H9 (cell line): Measurements from ENCODE around the gene SHB. TPM values are rescaled to one million over a fixed set of nuclear protein-coding genes. Genes with fewer than 3 reads are reported as not detected.

Source experiments
- DNase-seq: peaks from one replicate; pipeline ENCODE4 v3.0.0-alpha.2; 2017
- H2AFZ ChIP-seq: one replicate; pipeline ENCODE4 v1.6.1; 2013; ENCODE audit warnings: mild to moderate bottlenecking, low read length, control low read depth, moderate library complexity
- H2AK5ac ChIP-seq: 2 replicates; pipeline ENCODE4 v1.6.1; 2013; ENCODE audit warnings: low read length, control low read depth, mixed read lengths; ENCODE audit not compliant: insufficient read length
- H2BK120ac ChIP-seq: one replicate; pipeline ENCODE4 v1.6.1; 2013; ENCODE audit warnings: low read depth, mild to moderate bottlenecking, low read length, control low read depth, inconsistent platforms; ENCODE audit not compliant: poor library complexity, severe bottlenecking
- H2BK12ac ChIP-seq: 2 replicates; pipeline ENCODE4 v1.6.1; 2013; ENCODE audit warnings: low read length, control low read depth, mixed read lengths, low read depth; ENCODE audit not compliant: insufficient read length
- H2BK15ac ChIP-seq: 2 replicates; pipeline ENCODE4 v1.6.1; 2013; ENCODE audit warnings: low read depth, low read length, control low read depth
- H2BK20ac ChIP-seq: one replicate; pipeline ENCODE4 v1.6.1; 2013; ENCODE audit warnings: low read depth, mild to moderate bottlenecking, low read length, control low read depth, inconsistent platforms; ENCODE audit not compliant: poor library complexity, severe bottlenecking
- H2BK5ac ChIP-seq: 2 replicates; pipeline ENCODE4 v1.6.1; 2013; ENCODE audit warnings: low read length, control low read depth, mixed read lengths; ENCODE audit not compliant: insufficient read length
- H3K14ac ChIP-seq: 2 replicates; pipeline ENCODE4 v1.6.1; 2013; ENCODE audit warnings: low read length, control low read depth; ENCODE audit not compliant: insufficient read depth
- H3K18ac ChIP-seq: 2 replicates; pipeline ENCODE4 v1.6.1; 2013; ENCODE audit warnings: low read depth, mild to moderate bottlenecking, mixed read lengths, low read length, control low read depth; ENCODE audit not compliant: insufficient read length
- H3K23ac ChIP-seq: 2 replicates; pipeline ENCODE4 v1.6.1; 2013; ENCODE audit warnings: low read length, control low read depth, mixed read lengths, low read depth; ENCODE audit not compliant: insufficient read length
- H3K23me2 ChIP-seq: 2 replicates; pipeline ENCODE4 v1.6.1; 2013; ENCODE audit warnings: low read depth, mild to moderate bottlenecking, mixed read lengths, low read length, control low read depth; ENCODE audit not compliant: insufficient read length, poor library complexity, severe bottlenecking
- H3K27ac ChIP-seq: 2 replicates; pipeline ENCODE4 v1.5.1; 2013; ENCODE audit warnings: low read length, control low read depth, mixed read lengths, low read depth; ENCODE audit not compliant: insufficient read length
- H3K27me3 ChIP-seq: 2 replicates; pipeline ENCODE4 v1.6.1; 2013; ENCODE audit warnings: low read length, control low read depth, inconsistent platforms; ENCODE audit not compliant: insufficient read depth
- H3K4ac ChIP-seq: 2 replicates; pipeline ENCODE4 v1.6.1; 2013; ENCODE audit warnings: low read depth, mild to moderate bottlenecking, control low read depth, inconsistent platforms, low read length, moderate library complexity
- H3K4me1 ChIP-seq: 2 replicates; pipeline ENCODE4 v1.6.1; 2013; ENCODE audit warnings: low read length, control low read depth, inconsistent platforms; ENCODE audit not compliant: insufficient read depth
- H3K4me2 ChIP-seq: 2 replicates; pipeline ENCODE4 v1.6.1; 2013; ENCODE audit warnings: low read length, control low read depth, mixed read lengths; ENCODE audit not compliant: insufficient read length, insufficient read depth
- H3K56ac ChIP-seq: 2 replicates; pipeline ENCODE4 v1.6.1; 2013; ENCODE audit warnings: low read depth, mild to moderate bottlenecking, mixed read lengths, low read length, control low read depth; ENCODE audit not compliant: insufficient read length
- H3K79me1 ChIP-seq: 2 replicates; pipeline ENCODE4 v1.6.1; 2013; ENCODE audit warnings: low read depth, mild to moderate bottlenecking, moderate library complexity, low read length, control low read depth, inconsistent platforms; ENCODE audit not compliant: insufficient read depth, poor library complexity, severe bottlenecking
- H3K79me2 ChIP-seq: 2 replicates; pipeline ENCODE4 v1.6.1; 2013; ENCODE audit warnings: low read length, control low read depth, inconsistent platforms; ENCODE audit not compliant: insufficient read depth
- H3K9ac ChIP-seq: 2 replicates; pipeline ENCODE4 v1.6.1; 2013; ENCODE audit warnings: low read length, control low read depth, mixed read lengths; ENCODE audit not compliant: insufficient read length; ENCODE audit errors: extremely low read depth
- H3K9me3 ChIP-seq: one replicate; pipeline ENCODE4 v1.6.1; 2013; ENCODE audit warnings: low read depth, low read length, inconsistent platforms; ENCODE audit not compliant: control insufficient read depth
- H3T11ph ChIP-seq: one replicate; pipeline ENCODE4 v1.6.1; 2013; ENCODE audit warnings: mild to moderate bottlenecking, low read length, control low read depth, inconsistent platforms
- H4K20me1 ChIP-seq: one replicate; pipeline ENCODE4 v1.6.1; 2013; ENCODE audit not compliant: control insufficient read depth, insufficient read length, insufficient read depth
- H4K5ac ChIP-seq: 2 replicates; pipeline ENCODE4 v1.6.1; 2013; ENCODE audit warnings: low read depth, mild to moderate bottlenecking, mixed read lengths, low read length, control low read depth; ENCODE audit not compliant: insufficient read length
- H4K8ac ChIP-seq: replicated peaks from 2 replicates; pipeline ENCODE4 v1.6.1; 2013; ENCODE audit warnings: low read length, control low read depth, mixed read lengths, low read depth; ENCODE audit not compliant: insufficient read length
- H4K91ac ChIP-seq: 2 replicates; pipeline ENCODE4 v1.6.1; 2013; ENCODE audit warnings: low read depth, mild to moderate bottlenecking, moderate library complexity, mixed read lengths, low read length, control low read depth; ENCODE audit not compliant: insufficient read length
- H3K27ac Mint-ChIP-seq, 3 experiments: 2 replicates in 2 of 3; 3 replicates in 1 of 3; pipeline ENCODE4 v1.8.0; 2020 to 2021; ENCODE audit warnings: mixed read lengths in 3 of 3, mild to moderate bottlenecking in 1 of 3, moderate library complexity in 1 of 3
- H3K27me3 Mint-ChIP-seq: 2 replicates; pipeline ENCODE4 v1.8.0; 2021; ENCODE audit warnings: low read depth, mild to moderate bottlenecking, moderate library complexity, mixed read lengths
- H3K36me3 Mint-ChIP-seq, 3 experiments: 2 replicates in 2 of 3; 3 replicates in 1 of 3; pipeline ENCODE4 v1.8.0; 2020 to 2021; ENCODE audit warnings: low read depth in 3 of 3, mixed read lengths in 3 of 3; ENCODE audit not compliant: insufficient read depth in 1 of 3
- H3K4me1 Mint-ChIP-seq, 2 experiments: 2 replicates each; pipeline ENCODE4 v1.8.0; 2020; ENCODE audit warnings: mixed read lengths in 2 of 2
- H3K4me3 Mint-ChIP-seq, 2 experiments: 2 replicates in 1 of 2; 3 replicates in 1 of 2; pipeline ENCODE4 v1.8.0; 2020 to 2021; ENCODE audit warnings: mild to moderate bottlenecking in 2 of 2, mixed read lengths in 2 of 2, moderate library complexity in 1 of 2
- H3K9me3 Mint-ChIP-seq, 2 experiments: 2 replicates in 1 of 2; 3 replicates in 1 of 2; pipeline ENCODE4 v1.8.0; 2020; ENCODE audit warnings: mild to moderate bottlenecking in 2 of 2, mixed read lengths in 2 of 2, moderate library complexity in 1 of 2
- WGBS: extraction: QIAGEN DNeasy Blood & Tissue Kit; methylation state at CpG from one replicate; pipeline ENCODE4 v1.1.7; 2013; ENCODE audit warnings: missing lambda C conversion rate, low lambda C conversion rate, mixed read lengths; ENCODE audit not compliant: insufficient read length; ENCODE audit errors: extremely low coverage; 5-methylcytosine and 5-hydroxymethylcytosine counted together
- total RNA-seq: library from RNA; stranded (reverse); gene quantifications from 2 replicates; pipeline ENCODE4 v1.2.1, GENCODE V29; 2021
- TF ChIP-seq, protein P1 (sequence below): fragments of 200-600 bp; sonication (generic); conservative IDR thresholded peaks from 3 replicates; pipeline ENCODE4 v1.8.0; 2021; ENCODE audit warnings: antibody characterized with exemption, mild to moderate bottlenecking

Gene SHB
- total RNA-seq, 1 experiment from 2014 or later: 14.6 TPM

DNA sequence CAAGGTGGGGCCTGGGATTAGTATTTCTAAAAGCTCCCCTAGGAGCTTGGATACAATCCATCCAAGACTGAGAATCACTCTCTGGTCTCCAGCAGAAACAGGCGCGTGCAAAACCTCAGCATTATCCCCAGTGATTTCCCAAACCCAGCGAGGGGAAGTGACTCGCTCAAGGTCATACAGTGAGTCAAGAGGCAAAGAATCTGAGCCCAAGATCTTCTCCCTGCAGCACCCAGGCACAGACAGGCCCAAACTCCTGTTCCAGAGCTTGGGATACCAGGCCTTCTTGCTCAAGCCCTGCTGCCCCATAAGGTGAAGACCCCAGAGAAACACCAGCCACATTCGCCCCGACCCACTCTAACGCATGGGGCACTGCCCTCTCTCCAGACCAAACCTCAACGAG lies 33.2 kb downstream of the SHB start:
- Histone ChIP-seq H3K79me2 (no peaks in the 10 kb centered on the region; the same call in 1 of the 2 replicates), H3K4me2 (no peak overlapping the region)

More for the DNA sequence above, 33.2 kb downstream of the SHB start:
- Histone ChIP-seq H4K5ac (no peak overlapping the region), H3K4me1 (no peaks in the 10 kb centered on the region), H3K56ac (no peak overlapping the region), H2AK5ac (no peak overlapping the region), H3K27ac (no peak overlapping the region), H2BK15ac (no peak overlapping the region), H3K23me2 (no peaks in the 10 kb centered on the region), H4K20me1 (no peaks in the 10 kb centered on the region), H3K27me3 (no peaks in the 10 kb centered on the region), H3K9ac (no peak overlapping the region), H3T11ph (no peak overlapping the region), H2BK5ac (no peak overlapping the region), H2BK120ac (no peak overlapping the region), H3K79me1 (no peaks in the 10 kb centered on the region), H2AFZ (no peak overlapping the region), H3K4ac (no peak overlapping the region), H4K91ac (no peak overlapping the region), H3K14ac (0 out of 2 replicates have a peak overlapping the region, but pooled peaks have one; percentile 12), H2BK12ac (no peak overlapping the region), H3K9me3 (no peaks in the 10 kb centered on the region), H4K8ac (no peak overlapping the region), H3K18ac (no peak overlapping the region), H3K23ac (no peak overlapping the region), H2BK20ac (no peak overlapping the region)
- no peak for DNase-seq
- no peaks in the 10 kb centered on the region; the same call in 1 of the 2 replicates for H3K27me3 Mint-ChIP-seq
- peak overlapping the region in 2 of 3 experiments; percentile 4 to 80; a peak in 1 of 7 replicates for H3K27ac Mint-ChIP-seq
- no CpG with 5 or more reads among the region's 8 CpGs for WGBS
- TF ChIP-seq, protein P1, sequence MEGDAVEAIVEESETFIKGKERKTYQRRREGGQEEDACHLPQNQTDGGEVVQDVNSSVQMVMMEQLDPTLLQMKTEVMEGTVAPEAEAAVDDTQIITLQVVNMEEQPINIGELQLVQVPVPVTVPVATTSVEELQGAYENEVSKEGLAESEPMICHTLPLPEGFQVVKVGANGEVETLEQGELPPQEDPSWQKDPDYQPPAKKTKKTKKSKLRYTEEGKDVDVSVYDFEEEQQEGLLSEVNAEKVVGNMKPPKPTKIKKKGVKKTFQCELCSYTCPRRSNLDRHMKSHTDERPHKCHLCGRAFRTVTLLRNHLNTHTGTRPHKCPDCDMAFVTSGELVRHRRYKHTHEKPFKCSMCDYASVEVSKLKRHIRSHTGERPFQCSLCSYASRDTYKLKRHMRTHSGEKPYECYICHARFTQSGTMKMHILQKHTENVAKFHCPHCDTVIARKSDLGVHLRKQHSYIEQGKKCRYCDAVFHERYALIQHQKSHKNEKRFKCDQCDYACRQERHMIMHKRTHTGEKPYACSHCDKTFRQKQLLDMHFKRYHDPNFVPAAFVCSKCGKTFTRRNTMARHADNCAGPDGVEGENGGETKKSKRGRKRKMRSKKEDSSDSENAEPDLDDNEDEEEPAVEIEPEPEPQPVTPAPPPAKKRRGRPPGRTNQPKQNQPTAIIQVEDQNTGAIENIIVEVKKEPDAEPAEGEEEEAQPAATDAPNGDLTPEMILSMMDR: no peak
- no peak overlapping the region for H3K4me3 Mint-ChIP-seq
- peaks cover 46 to 51% of the 10 kb centered on the region in 2 experiments for H3K4me1 Mint-ChIP-seq
- H3K36me3 Mint-ChIP-seq: no peaks in the 10 kb centered on the region
- no peaks in the 10 kb centered on the region for H3K9me3 Mint-ChIP-seq
